Measurements from ENCODE around the gene KIAA1614.

KIAA1614 gene

DNA sequence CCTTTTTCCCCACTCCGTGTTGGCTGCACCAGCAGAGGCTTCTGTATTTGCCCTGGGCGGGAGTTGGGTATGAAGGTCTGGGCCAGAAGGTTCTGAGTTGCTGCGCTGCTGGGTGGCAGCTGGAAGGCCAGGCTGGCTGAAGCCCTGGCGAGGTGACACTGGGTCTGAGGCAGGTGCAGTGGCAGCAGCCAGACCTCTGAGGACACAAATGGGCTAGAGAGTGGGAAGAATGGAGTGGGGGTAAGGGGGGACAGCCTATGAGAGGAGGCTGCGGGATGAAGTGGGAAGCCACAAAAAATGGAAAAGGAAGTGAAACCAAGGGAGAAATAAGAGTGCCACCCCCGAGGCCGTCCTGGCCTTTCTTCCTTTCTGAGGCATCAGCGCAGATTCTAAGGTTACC lies 56.7 kb downstream of the KIAA1614 start:
- Histone ChIP-seq H3K27ac (no peak overlapping the region), H3K4me3 (no peak overlapping the region)
- TF ChIP-seq, protein P1, sequence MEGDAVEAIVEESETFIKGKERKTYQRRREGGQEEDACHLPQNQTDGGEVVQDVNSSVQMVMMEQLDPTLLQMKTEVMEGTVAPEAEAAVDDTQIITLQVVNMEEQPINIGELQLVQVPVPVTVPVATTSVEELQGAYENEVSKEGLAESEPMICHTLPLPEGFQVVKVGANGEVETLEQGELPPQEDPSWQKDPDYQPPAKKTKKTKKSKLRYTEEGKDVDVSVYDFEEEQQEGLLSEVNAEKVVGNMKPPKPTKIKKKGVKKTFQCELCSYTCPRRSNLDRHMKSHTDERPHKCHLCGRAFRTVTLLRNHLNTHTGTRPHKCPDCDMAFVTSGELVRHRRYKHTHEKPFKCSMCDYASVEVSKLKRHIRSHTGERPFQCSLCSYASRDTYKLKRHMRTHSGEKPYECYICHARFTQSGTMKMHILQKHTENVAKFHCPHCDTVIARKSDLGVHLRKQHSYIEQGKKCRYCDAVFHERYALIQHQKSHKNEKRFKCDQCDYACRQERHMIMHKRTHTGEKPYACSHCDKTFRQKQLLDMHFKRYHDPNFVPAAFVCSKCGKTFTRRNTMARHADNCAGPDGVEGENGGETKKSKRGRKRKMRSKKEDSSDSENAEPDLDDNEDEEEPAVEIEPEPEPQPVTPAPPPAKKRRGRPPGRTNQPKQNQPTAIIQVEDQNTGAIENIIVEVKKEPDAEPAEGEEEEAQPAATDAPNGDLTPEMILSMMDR (IDR thresholded peaks at IDR 0.05), result no peak
- peak; percentile 65 for DNase-seq (ENCODE audit: low spot score)

DNA sequence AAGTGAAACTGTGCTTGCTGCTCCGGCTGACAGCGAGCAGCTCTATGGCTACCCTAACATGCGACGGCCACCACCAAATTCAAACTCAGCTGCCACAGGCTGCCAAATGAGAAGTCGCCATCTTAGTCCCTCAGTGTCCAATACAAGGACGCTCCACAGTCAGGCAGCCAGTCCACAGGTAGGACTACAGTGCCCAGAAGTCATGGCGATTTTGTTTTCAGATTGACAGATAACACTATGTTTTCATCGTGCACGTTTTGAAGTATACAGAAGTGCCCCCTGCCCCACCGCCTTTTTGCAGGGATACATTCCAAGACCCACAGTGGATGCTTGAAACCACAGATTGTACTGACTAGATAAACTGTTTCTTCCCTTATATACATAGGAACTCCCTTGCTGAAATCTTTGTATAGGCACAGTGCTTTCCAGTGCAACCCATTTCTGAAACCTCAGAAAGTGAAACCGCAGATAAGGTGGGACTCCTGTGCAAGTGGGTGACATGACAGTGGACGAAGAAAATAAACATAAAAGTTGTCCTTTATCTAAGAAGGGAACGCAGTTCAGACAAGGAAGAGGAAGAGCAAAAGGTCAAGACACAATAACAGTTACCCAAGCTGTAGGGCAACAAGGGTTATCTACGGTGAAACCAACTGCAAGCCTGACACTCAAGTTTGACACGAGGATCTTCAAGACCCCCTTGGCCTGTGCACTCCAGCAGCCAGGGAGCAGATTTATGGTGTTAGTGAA lies 57.8 kb downstream of the KIAA1614 start:
- TF ChIP-seq, protein P1 (IDR thresholded peaks at IDR 0.05), result no peak
- DNase-seq (ENCODE audit: low spot score), result peak; percentile 49
- Histone ChIP-seq H3K27ac (no peak overlapping the region), H3K4me3 (no peak overlapping the region)

DNA sequence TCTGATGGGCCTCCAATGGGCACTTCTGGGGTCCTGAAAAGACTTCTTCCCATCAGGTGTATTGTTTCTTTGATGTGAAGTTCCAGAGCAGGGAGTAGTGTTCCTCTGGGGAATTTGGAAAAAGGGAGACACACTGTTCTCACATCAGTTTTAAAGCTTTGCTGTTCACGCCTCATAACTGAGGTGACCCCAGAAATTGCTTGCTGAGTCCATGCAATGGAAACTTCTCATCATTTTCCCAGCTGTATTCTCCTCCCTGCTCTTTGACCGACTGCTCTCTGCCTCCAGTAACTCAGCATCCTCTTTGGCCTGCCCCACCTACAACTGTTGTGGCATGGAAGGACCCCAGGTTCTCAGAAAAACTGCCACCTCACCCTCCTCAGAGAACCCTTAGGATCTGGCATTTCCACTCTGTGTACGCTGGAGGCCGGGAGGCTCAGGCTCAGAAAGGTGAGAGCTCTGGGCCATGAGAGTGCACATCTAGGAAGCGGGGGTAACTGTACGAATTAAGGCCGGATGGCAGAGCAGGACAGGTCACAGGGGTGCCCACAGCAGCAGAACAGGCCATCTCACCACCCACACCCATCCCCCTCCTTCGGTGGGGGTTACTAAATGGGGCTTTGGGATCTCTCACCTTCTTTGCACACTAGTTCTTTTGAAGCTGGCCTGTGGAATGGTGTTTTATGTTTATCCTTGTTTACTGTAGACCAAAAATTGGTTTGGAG lies 58.7 kb downstream of the KIAA1614 start:
- Histone ChIP-seq H3K4me3 (no peak overlapping the region), H3K27ac (no peak overlapping the region)
- TF ChIP-seq, protein P1 (IDR thresholded peaks at IDR 0.05), result no peak
- DNase-seq (ENCODE audit: low spot score), result peak; percentile 46

DNA sequence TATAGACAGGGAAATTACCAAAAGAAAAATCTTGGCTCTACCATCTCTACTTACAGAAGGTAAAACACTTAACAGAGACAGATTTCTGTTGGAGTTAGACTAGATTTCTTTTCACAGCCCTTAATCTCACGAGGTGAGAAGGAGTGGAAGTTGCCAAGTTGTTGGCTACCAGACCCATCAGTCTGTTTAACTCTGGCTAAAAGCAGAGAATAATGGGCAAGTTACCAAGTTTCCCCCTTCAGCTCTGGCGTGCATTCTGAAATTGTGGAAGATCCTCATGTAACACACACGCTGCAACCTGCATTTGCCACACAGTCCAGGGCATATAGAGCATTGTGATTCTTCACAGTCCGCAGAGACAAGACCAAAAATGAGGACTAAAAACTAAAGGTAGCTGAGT lies 60.7 kb downstream of the KIAA1614 start:
- TF ChIP-seq, protein P1 (IDR thresholded peaks at IDR 0.05), result no peak
- Histone ChIP-seq H3K4me3 (no peak overlapping the region), H3K27ac (no peak overlapping the region)
- no peak for DNase-seq (ENCODE audit: low spot score)

DNA sequence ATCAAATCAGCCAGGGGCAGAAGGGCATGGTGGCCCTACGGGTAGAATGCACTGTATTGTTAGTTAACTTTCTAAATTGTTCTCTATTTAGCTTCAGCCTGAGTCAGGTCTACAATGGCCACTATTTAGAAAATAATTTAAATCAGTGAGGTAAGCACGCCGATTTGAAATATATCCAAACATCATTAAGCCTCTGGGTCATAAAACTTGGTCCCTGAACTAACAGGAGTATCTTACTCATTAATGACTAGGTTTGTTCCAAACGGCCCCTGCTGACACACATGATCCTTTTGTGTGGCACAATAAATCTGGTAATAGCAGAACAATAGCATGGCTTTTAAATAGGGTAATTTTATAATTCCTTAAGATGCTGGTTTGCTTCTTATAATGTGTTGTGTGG lies 61.5 kb downstream of the KIAA1614 start:
- H3K27ac ChIP-seq, result no peak overlapping the region
- TF ChIP-seq, protein P1 (IDR thresholded peaks at IDR 0.05), result no peak
- no peak overlapping the region for H3K4me3 ChIP-seq
- no peak for DNase-seq (ENCODE audit: low spot score)

DNA sequence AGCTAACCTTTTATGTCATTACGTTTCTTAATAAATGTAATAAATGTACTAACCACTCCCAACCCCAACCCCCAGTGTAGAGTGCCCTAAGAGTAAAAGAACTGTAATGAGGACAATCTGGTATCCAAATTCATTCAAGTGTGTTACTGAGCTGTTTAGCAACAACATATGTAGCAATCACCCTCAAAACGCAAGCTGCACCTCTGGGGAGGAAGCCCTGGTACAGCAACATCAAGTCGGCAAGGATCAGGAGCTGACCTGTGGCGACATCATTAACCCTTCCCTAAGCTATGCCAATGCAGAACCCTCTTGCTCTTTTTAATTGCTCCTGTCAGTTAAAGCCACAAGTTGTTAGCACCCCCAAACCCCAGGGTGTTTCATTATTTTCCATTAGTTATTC lies 62.9 kb downstream of the KIAA1614 start:
- Histone ChIP-seq H3K4me3 (no peak overlapping the region), H3K27ac (no peak overlapping the region)
- DNase-seq (ENCODE audit: low spot score), result no peak
- TF ChIP-seq, protein P1 (IDR thresholded peaks at IDR 0.05), result no peak

DNA sequence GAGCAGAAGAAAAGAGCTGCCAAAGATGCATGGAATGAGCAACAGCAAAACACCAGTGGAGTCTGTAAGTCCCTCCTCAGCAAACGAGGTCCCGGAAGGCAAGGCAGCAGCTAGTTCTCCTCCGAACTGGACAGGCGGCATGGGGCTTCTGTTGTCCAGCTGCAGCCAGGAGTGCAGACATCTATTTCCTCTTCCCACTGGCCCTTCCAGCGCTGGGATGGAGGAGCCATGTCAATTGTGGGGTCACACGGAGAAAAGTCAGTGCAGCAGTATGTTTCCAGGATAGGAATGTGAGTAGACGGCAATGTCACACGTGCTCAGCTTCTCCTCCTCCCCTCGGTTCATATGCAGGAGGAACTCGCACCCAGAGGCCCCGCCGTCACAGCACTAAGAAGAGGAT lies 63.5 kb downstream of the KIAA1614 start:
- Histone ChIP-seq H3K4me3 (no peak overlapping the region), H3K27ac (no peak overlapping the region)
- DNase-seq (ENCODE audit: low spot score), result no peak
- TF ChIP-seq, protein P1 (IDR thresholded peaks at IDR 0.05), result no peak
